Measurements from ENCODE around the gene SNTG2. TPM values are rescaled to one million over a fixed set of nuclear protein-coding genes. Genes with fewer than 3 reads are reported as not detected.

Gene SNTG2
- polyA plus RNA-seq, 1 experiment = 0.06 TPM

GRCh38 chr2:1394709-1395408 is 444.2 kb downstream of the SNTG2 start:
- CTCF ChIA-PET = no interaction called here
- Histone ChIP-seq H3K27ac (ENCODE audit: low read depth, low read length) (no peak overlapping the region), H3K9me3 (ENCODE audit: control insufficient read depth, insufficient read depth, low read length) (peaks cover 33% of the 10 kb centered on the region), H3K4me3 (ENCODE audit: low read depth, low read length) (no peak overlapping the region), H3K27me3 (ENCODE audit: control insufficient read depth, insufficient read depth, low read length) (no peaks in the 10 kb centered on the region)
- TF ChIP-seq CTCF (IDR thresholded peaks at IDR 0.05; ENCODE audit: low read depth, low read length) = no peak
- no peak for DNase-seq (ENCODE audit: low read depth, low spot score)
- POLR2A ChIA-PET = no interaction called here

- ChIA-PET POLR2A (no interaction called here), CTCF (no interaction called here)
- H3K4me3 ChIP-seq (ENCODE audit: low read depth, low read length) = no peak overlapping the region
- peaks cover 37% of the 10 kb centered on the region for H3K9me3 ChIP-seq (ENCODE audit: control insufficient read depth, insufficient read depth, low read length)
- TF ChIP-seq CTCF (IDR thresholded peaks at IDR 0.05; ENCODE audit: low read depth, low read length) = no peak
- H3K27ac ChIP-seq (ENCODE audit: low read depth, low read length) = no peak overlapping the region
- no peaks in the 10 kb centered on the region for H3K27me3 ChIP-seq (ENCODE audit: control insufficient read depth, insufficient read depth, low read length)
- DNase-seq (ENCODE audit: low read depth, low spot score) = no peak
Measured at GRCh38 chr2:1397350-1397749, 446.7 kb downstream of the SNTG2 start.

- DNase-seq (ENCODE audit: low read depth, low spot score) = no peak
- POLR2A ChIA-PET = no interaction called here
- CTCF ChIA-PET = no interaction called here
- Histone ChIP-seq H3K9me3 (ENCODE audit: control insufficient read depth, insufficient read depth, low read length) (peaks cover 36% of the 10 kb centered on the region), H3K27ac (ENCODE audit: low read depth, low read length) (no peak overlapping the region), H3K4me3 (ENCODE audit: low read depth, low read length) (no peak overlapping the region), H3K27me3 (ENCODE audit: control insufficient read depth, insufficient read depth, low read length) (no peaks in the 10 kb centered on the region)
- no peak for TF ChIP-seq CTCF (IDR thresholded peaks at IDR 0.05; ENCODE audit: low read depth, low read length)
Measured at GRCh38 chr2:1398191-1398590, 447.5 kb downstream of the SNTG2 start.

GRCh38 chr2:1400943-1401735 is 450.5 kb downstream of the SNTG2 start:
- Histone ChIP-seq H3K27me3 (ENCODE audit: control insufficient read depth, insufficient read depth, low read length) (no peaks in the 10 kb centered on the region), H3K27ac (ENCODE audit: low read depth, low read length) (no peak overlapping the region), H3K9me3 (ENCODE audit: control insufficient read depth, insufficient read depth, low read length) (peaks cover 31% of the 10 kb centered on the region), H3K4me3 (ENCODE audit: low read depth, low read length) (no peak overlapping the region)
- CTCF ChIA-PET = interaction anchor here (0.7 kb wide), 1 partner anchor 444 kb away, joined by 3 read pairs; no protein-coding TSS in a partner anchor
- no peak for DNase-seq (ENCODE audit: low read depth, low spot score)
- TF ChIP-seq CTCF (IDR thresholded peaks at IDR 0.05; ENCODE audit: low read depth, low read length) = no peak
- POLR2A ChIA-PET = no interaction called here

GRCh38 chr2:1402064-1402463 is 451.4 kb downstream of the SNTG2 start:
- no peak for TF ChIP-seq CTCF (IDR thresholded peaks at IDR 0.05; ENCODE audit: low read depth, low read length)
- no peak for DNase-seq (ENCODE audit: low read depth, low spot score)
- no peak overlapping the region for H3K27ac ChIP-seq (ENCODE audit: low read depth, low read length)
- H3K27me3 ChIP-seq (ENCODE audit: control insufficient read depth, insufficient read depth, low read length) = no peaks in the 10 kb centered on the region
- peaks cover 30% of the 10 kb centered on the region for H3K9me3 ChIP-seq (ENCODE audit: control insufficient read depth, insufficient read depth, low read length)
- POLR2A ChIA-PET = no interaction called here
- H3K4me3 ChIP-seq (ENCODE audit: low read depth, low read length) = no peak overlapping the region
- CTCF ChIA-PET = no interaction called here
